Ishikawa (cell line): Measurements from ENCODE around the gene MRPS17.

Experiments used
- TAF1 ChIP-seq: IDR thresholded peaks from 2 replicates; pipeline ENCODE4 v1.6.1; 2012; ENCODE audit warnings: low read depth, mild to moderate bottlenecking
- TF ChIP-seq, protein P1 (sequence below): IDR thresholded peaks from 2 replicates; pipeline ENCODE4 v1.6.1; 2012

DNA sequence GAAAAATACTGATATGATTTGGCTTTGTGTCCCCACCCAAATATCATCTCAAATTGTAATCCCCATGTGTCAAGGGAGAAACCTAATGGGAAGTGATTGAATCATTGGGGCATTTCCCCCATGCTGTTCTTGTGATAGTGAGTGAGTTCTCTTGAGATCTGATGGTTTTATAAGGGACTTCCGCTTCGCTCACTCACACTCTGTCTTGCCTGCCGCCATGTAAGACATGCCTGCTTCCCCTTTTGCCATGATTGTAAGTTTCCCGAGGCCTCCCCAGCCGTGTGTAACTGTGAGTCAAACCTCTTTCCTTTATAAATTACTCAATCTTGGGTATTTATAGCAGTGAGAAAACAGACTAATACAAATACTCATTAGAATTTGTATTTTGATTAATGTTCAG, 5.1 kb upstream of the MRPS17 start:
- TF ChIP-seq, protein P1, sequence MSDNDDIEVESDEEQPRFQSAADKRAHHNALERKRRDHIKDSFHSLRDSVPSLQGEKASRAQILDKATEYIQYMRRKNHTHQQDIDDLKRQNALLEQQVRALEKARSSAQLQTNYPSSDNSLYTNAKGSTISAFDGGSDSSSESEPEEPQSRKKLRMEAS: no peak
- TF ChIP-seq TAF1: no peak
